ENCODE results near the gene UBE2J2. TPM values are rescaled to one million over a fixed set of nuclear protein-coding genes. Genes with fewer than 3 reads are reported as not detected.

UBE2J2 gene
- total and polyA plus RNA-seq, 2 donors, result 34.7 to 67.1 TPM

DNA sequence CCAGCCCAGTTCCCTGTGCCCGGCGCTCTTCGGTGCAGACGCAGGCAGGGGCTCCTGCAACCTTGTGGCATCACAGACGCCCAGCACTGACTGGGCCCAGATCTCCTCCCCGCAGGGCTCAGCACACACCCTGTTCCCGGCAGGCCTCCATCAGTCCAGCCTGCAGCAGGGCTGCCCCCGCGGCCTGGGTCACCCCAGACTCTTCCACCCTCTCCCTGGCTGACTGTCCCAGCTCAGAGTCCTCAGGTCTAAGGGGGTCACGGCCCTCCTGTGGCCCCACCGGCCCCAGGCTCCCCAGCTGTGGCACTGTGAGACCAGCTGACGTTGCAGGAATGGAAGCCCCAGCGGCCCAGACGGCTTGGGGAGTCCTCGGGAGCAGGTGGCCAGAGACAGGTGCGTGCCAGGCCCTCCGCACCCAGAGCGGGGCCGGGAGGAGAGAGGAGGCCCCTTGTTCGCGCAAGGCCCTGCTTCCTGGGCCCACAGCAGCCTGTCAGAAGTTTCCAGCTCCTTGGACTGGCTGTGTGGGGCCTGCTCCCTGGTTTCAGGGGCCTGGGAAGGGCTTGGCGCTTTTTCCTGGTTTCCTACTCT, 37.4 kb downstream of the UBE2J2 start:
- Histone ChIP-seq H3K4me3 (ENCODE audit: low read length in 2 of 2) (no peak overlapping the region), H3K4me1 (ENCODE audit: control insufficient read depth in 2 of 2, insufficient read depth in 2 of 2, low read length in 2 of 2) (peaks cover 6 to 10% of the 10 kb centered on the region in 2 donors), H3K27me3 (ENCODE audit: control insufficient read depth in 2 of 2, insufficient read depth in 1 of 2, low read length in 1 of 2) (peaks cover 0 to 41% of the 10 kb centered on the region in 2 donors), H3K27ac (ENCODE audit: low read depth in 1 of 2, low read length in 1 of 2) (no peak overlapping the region), H3K9me3 (ENCODE audit: control insufficient read depth in 2 of 2, insufficient read depth in 1 of 2, low read length in 1 of 2) (no peaks in the 10 kb centered on the region), H3K36me3 (ENCODE audit: control insufficient read depth in 2 of 2, insufficient read depth in 2 of 2, low read length in 1 of 2) (peaks cover 3 to 6% of the 10 kb centered on the region in 2 donors)
- no peak for DNase-seq (ENCODE audit: low read depth in 6 of 9, low spot score in 9 of 9)
- 92% methylated on average over 22 of the region's 22 CpGs for WGBS

- Histone ChIP-seq H3K4me1 (ENCODE audit: control insufficient read depth in 2 of 2, insufficient read depth in 2 of 2, low read length in 2 of 2) (peaks cover 16 to 19% of the 10 kb centered on the region in 2 donors), H3K4me3 (ENCODE audit: low read length in 2 of 2) (no peak overlapping the region), H3K27me3 (ENCODE audit: control insufficient read depth in 2 of 2, insufficient read depth in 1 of 2, low read length in 1 of 2) (peaks cover 0 to 35% of the 10 kb centered on the region in 2 donors), H3K36me3 (ENCODE audit: control insufficient read depth in 2 of 2, insufficient read depth in 2 of 2, low read length in 1 of 2) (peaks cover 3 to 6% of the 10 kb centered on the region in 2 donors), H3K27ac (ENCODE audit: low read depth in 1 of 2, low read length in 1 of 2) (no peak overlapping the region), H3K9me3 (ENCODE audit: control insufficient read depth in 2 of 2, insufficient read depth in 1 of 2, low read length in 1 of 2) (no peaks in the 10 kb centered on the region)
- 97% methylated on average over 27 of the region's 27 CpGs for WGBS
- no peak for DNase-seq (ENCODE audit: low read depth in 6 of 9, low spot score in 9 of 9)
Observed at GRCh38 chr1:1235016-1235744, 38.5 kb downstream of the UBE2J2 start.

DNA sequence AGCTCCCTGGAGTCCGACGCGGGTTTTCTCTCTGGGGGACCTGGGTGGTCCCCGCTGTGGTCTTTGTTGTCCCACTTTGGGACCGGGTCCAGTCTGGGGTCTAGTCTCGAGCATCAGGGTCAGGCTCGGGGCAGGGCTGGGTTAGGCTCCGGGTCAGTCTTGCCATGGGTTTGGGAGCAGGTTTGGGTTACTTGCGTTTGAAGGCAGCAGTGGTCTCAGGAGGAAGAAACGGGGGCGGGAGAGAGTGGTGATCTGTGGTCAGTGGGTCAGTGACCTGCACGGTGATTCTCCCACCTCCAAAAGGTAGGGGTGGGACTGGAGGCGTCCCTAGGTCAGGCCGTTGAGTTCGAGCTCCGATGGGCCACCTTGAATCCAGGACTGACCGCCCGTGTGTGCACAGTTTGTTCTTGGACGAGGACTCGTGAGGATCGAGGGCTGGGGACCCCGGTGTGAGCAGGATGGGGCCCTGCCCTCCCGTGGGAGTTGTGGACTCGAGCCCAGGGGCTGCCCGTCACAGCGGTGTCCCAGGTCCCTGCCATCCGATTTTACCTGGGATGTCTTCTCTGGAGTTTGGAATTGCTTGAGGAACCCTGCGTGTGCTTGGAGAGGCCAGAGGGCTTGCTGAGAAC, 39.4 kb downstream of the UBE2J2 start:
- DNase-seq (ENCODE audit: low read depth in 6 of 9, low spot score in 9 of 9), result no peak
- WGBS, result 98% methylated on average over 28 of the region's 28 CpGs
- Histone ChIP-seq H3K27ac (ENCODE audit: low read depth in 1 of 2, low read length in 1 of 2) (no peak overlapping the region), H3K27me3 (ENCODE audit: control insufficient read depth in 2 of 2, insufficient read depth in 1 of 2, low read length in 1 of 2) (peaks cover 0 to 26% of the 10 kb centered on the region in 2 donors), H3K9me3 (ENCODE audit: control insufficient read depth in 2 of 2, insufficient read depth in 1 of 2, low read length in 1 of 2) (no peaks in the 10 kb centered on the region), H3K4me3 (ENCODE audit: low read length in 2 of 2) (no peak overlapping the region), H3K36me3 (ENCODE audit: control insufficient read depth in 2 of 2, insufficient read depth in 2 of 2, low read length in 1 of 2) (peaks cover 3 to 6% of the 10 kb centered on the region in 2 donors), H3K4me1 (ENCODE audit: control insufficient read depth in 2 of 2, insufficient read depth in 2 of 2, low read length in 2 of 2) (peaks cover 24 to 28% of the 10 kb centered on the region in 2 donors)

GRCh38 chr1:1233567-1233892, 40.1 kb downstream of the UBE2J2 start:
- no peak for DNase-seq (ENCODE audit: low read depth in 6 of 9, low spot score in 9 of 9)
- Histone ChIP-seq H3K4me3 (ENCODE audit: low read length in 2 of 2) (no peak overlapping the region), H3K27ac (ENCODE audit: low read depth in 1 of 2, low read length in 1 of 2) (no peak overlapping the region), H3K27me3 (ENCODE audit: control insufficient read depth in 2 of 2, insufficient read depth in 1 of 2, low read length in 1 of 2) (peaks cover 0 to 19% of the 10 kb centered on the region in 2 donors), H3K36me3 (ENCODE audit: control insufficient read depth in 2 of 2, insufficient read depth in 2 of 2, low read length in 1 of 2) (peaks cover 9 to 13% of the 10 kb centered on the region in 2 donors), H3K9me3 (ENCODE audit: control insufficient read depth in 2 of 2, insufficient read depth in 1 of 2, low read length in 1 of 2) (no peaks in the 10 kb centered on the region), H3K4me1 (ENCODE audit: control insufficient read depth in 2 of 2, insufficient read depth in 2 of 2, low read length in 2 of 2) (peaks cover 24 to 28% of the 10 kb centered on the region in 2 donors)
- WGBS, result 97% methylated on average over 15 of the region's 15 CpGs

DNA sequence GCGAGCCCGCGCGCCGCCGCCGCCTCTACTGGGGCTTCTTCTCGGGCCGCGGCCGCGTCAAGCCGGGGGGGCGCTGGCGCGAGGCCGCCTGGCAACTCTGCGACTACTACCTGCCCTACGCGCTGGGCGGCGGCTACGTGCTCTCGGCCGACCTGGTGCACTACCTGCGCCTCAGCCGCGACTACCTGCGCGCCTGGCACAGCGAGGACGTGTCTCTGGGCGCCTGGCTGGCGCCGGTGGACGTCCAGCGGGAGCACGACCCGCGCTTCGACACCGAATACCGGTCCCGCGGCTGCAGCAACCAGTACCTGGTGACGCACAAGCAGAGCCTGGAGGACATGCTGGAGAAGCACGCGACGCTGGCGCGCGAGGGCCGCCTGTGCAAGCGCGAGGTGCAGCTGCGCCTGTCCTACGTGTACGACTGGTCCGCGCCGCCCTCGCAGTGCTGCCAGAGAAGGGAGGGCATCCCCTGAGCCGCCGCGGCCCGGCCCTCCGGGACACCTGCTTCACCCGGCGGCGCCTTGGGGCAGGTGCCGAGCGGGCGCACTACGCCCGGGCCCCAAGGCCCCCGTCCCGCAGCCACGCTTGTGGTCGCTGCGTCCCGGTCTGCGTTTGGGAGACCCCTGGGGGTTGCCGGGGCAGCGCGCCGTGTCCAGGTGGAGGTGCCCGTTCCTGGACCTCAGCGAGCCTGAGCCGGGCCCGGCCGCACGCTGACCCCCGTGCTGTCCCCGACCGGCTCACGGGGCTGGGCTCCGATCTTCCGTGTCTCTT, 40.7 kb downstream of the UBE2J2 start:
- WGBS, result 88% methylated on average over 98 of the region's 98 CpGs
- H3K36me3 ChIP-seq (ENCODE audit: control insufficient read depth in 2 of 2, insufficient read depth in 2 of 2, low read length in 1 of 2), result peaks cover 15 to 18% of the 10 kb centered on the region in 2 donors
- peaks cover 24 to 28% of the 10 kb centered on the region in 2 donors for H3K4me1 ChIP-seq (ENCODE audit: control insufficient read depth in 2 of 2, insufficient read depth in 2 of 2, low read length in 2 of 2)
- H3K9me3 ChIP-seq (ENCODE audit: control insufficient read depth in 2 of 2, insufficient read depth in 1 of 2, low read length in 1 of 2), result no peaks in the 10 kb centered on the region
- no peak for DNase-seq (ENCODE audit: low read depth in 6 of 9, low spot score in 9 of 9)
- H3K27me3 ChIP-seq (ENCODE audit: control insufficient read depth in 2 of 2, insufficient read depth in 1 of 2, low read length in 1 of 2), result peaks cover 0 to 14% of the 10 kb centered on the region in 2 donors
- H3K27ac ChIP-seq (ENCODE audit: low read depth in 1 of 2, low read length in 1 of 2), result no peak overlapping the region
- H3K4me3 ChIP-seq (ENCODE audit: low read length in 2 of 2), result peak overlapping the region in 1 of 2 donors; percentile 96

GRCh38 chr1:1232208-1232795, 41.4 kb downstream of the UBE2J2 start, which contains the start of gene B3GALT6:
Gene B3GALT6, plus strand, starts transcription at chr1:1232237. Its CDS starts 42 bp downstream, at chr1:1232279.
- H3K36me3 ChIP-seq (ENCODE audit: control insufficient read depth in 2 of 2, insufficient read depth in 2 of 2, low read length in 1 of 2), result peaks cover 21 to 25% of the 10 kb centered on the region in 2 donors
- H3K4me1 ChIP-seq (ENCODE audit: control insufficient read depth in 2 of 2, insufficient read depth in 2 of 2, low read length in 2 of 2), result peaks cover 24 to 28% of the 10 kb centered on the region in 2 donors
- H3K27me3 ChIP-seq (ENCODE audit: control insufficient read depth in 2 of 2, insufficient read depth in 1 of 2, low read length in 1 of 2), result peaks cover 0 to 7% of the 10 kb centered on the region in 2 donors

DNA sequence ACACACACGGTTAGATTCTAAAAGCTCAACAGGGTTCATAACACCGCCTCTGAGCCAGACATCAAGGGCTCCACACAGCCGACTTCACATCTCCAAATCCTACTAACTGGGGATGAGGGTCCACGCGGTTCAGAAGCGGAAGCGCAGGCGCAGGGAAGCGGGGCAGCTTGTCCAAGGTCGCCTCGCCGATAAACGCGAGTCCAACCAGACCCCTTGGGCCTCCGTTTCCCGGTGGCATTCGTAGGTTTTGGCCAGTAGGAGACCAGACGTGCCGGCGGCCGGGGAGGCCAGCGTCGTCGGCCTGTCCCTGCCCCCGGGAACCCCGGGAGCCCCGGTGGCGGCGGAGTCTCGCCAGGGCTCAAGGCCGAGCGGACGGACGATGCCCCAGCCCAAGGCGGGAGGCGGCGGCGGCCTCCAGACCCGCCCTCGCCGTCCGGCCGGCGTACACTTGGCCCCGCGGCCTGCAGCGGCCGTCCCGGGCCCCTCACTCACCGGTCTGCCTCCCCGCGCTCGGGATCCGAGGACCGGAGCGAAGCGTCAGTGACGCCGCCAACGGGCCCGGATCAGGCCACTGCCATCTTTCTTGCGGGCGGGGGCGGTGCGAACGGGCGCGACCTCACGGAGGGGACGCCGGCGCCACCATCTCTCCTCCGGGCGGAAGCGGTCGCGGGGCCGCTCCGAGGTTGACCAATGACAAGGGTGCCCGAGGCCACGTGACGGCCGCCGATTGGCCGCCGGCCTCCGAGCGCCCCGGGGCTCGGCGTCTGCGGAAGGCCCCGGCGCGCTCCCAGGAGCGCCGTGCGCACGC, 42.0 kb downstream of the UBE2J2 start, which contains the start of gene SDF4:
SDF4 (minus strand) TSS at position 602 of the 808 bp plus-strand sequence. CDS start 3,229 bp downstream, outside the sequence.
- DNase-seq (ENCODE audit: low read depth in 6 of 9, low spot score in 9 of 9), result peak; percentile 84 to 98 (median 95)
- Histone ChIP-seq H3K27me3 (ENCODE audit: control insufficient read depth in 2 of 2, insufficient read depth in 1 of 2, low read length in 1 of 2) (peaks cover 0 to under 1% of the 10 kb centered on the region in 2 donors), H3K9me3 (ENCODE audit: control insufficient read depth in 2 of 2, insufficient read depth in 1 of 2, low read length in 1 of 2) (peaks cover 0 to 1% of the 10 kb centered on the region in 2 donors), H3K4me1 (ENCODE audit: control insufficient read depth in 2 of 2, insufficient read depth in 2 of 2, low read length in 2 of 2) (peaks cover 22 to 28% of the 10 kb centered on the region in 2 donors), H3K27ac (ENCODE audit: low read depth in 1 of 2, low read length in 1 of 2) (peak within 1 kb of the TSS; percentile 22 to 78), H3K4me3 (ENCODE audit: low read length in 2 of 2) (peak within 1 kb of the TSS; percentile 71 to 96), H3K36me3 (ENCODE audit: control insufficient read depth in 2 of 2, insufficient read depth in 2 of 2, low read length in 1 of 2) (peaks cover 27 to 32% of the 10 kb centered on the region in 2 donors)
- whole genome bisulfite sequencing, result under 1% methylated on average over 99 of the region's 99 CpGs

More at GRCh38 chr1:1232208-1232795, 41.4 kb downstream of the UBE2J2 start, which contains the start of gene B3GALT6:
- Histone ChIP-seq H3K4me3 (ENCODE audit: low read length in 2 of 2) (peak within 1 kb of the TSS; percentile 71 to 96), H3K9me3 (ENCODE audit: control insufficient read depth in 2 of 2, insufficient read depth in 1 of 2, low read length in 1 of 2) (no peaks in the 10 kb centered on the region), H3K27ac (ENCODE audit: low read depth in 1 of 2, low read length in 1 of 2) (peak within 1 kb of the TSS; percentile 22 to 78)
- DNase-seq (ENCODE audit: low read depth in 6 of 9, low spot score in 9 of 9), result no peak
- WGBS, result 9% methylated on average over 100 of the region's 100 CpGs
